CD4-positive, alpha-beta T cell (primary cell): ENCODE measurements around the gene PDE3A. TPM values are rescaled to one million over a fixed set of nuclear protein-coding genes. Genes with fewer than 3 reads are reported as not detected.

Experiments
- ATAC-seq: fragments of 200-7000 bp; cut with Tn5 transposase; one replicate; pipeline ENCODE4 v1.10.0; 2022; ENCODE audit warnings: mild to moderate bottlenecking; ENCODE audit not compliant: poor library complexity
- CTCF ChIA-PET: fragments of 350-600 bp; sonication (Branson Sonifier 250); formaldehyde crosslinking; loops from one replicate; lab custom pipeline; 2021; ENCODE audit warnings: antibody characterized with exemption, inconsistent platforms; lab: Charles Lee
- POLR2A ChIA-PET: fragments of 350-600 bp; sonication (Branson Sonifier 250); formaldehyde crosslinking; loops from one replicate; lab custom pipeline; 2021; ENCODE audit warnings: antibody characterized with exemption, inconsistent platforms; lab: Charles Lee
- DNase-seq, 14 experiments: peaks; one replicate each; pipeline ENCODE4 v3.0.0-alpha.2; 2013 to 2020; ENCODE audit warnings: mixed read lengths in 2 of 14
- H3K27ac ChIP-seq, 2 donors: one replicate each; pipeline versions ENCODE4 v1.5.1 to v1.7.0; 2013; ENCODE audit warnings: low read length in 2 of 2, low read depth in 1 of 2, mild to moderate bottlenecking in 1 of 2
- H3K27me3 ChIP-seq, 2 experiments: 1 replicate in 1 of 2; 2 replicates in 1 of 2; pipeline versions ENCODE4 v1.6.1 to v1.7.0; 2013; ENCODE audit warnings: low read length in 2 of 2, control low read depth in 1 of 2, mild to moderate bottlenecking in 1 of 2, moderate library complexity in 1 of 2; ENCODE audit not compliant: insufficient read depth in 2 of 2, control insufficient read depth in 1 of 2
- H3K36me3 ChIP-seq: one replicate; pipeline ENCODE4 v1.6.1; 2013; ENCODE audit warnings: low read length, control low read depth; ENCODE audit not compliant: insufficient read depth
- H3K4me1 ChIP-seq: one replicate; pipeline ENCODE4 v1.6.1; 2013; ENCODE audit warnings: low read length, control low read depth; ENCODE audit not compliant: insufficient read depth
- H3K4me3 ChIP-seq: one replicate; pipeline ENCODE4 v1.5.1; 2013; ENCODE audit warnings: mild to moderate bottlenecking, low read length, moderate library complexity
- H3K9me3 ChIP-seq, 2 experiments: 1 replicate in 1 of 2; 2 replicates in 1 of 2; pipeline versions ENCODE4 v1.6.1 to v1.7.0; 2013; ENCODE audit warnings: low read length in 2 of 2, mild to moderate bottlenecking in 2 of 2, control low read depth in 1 of 2, moderate library complexity in 1 of 2; ENCODE audit not compliant: control insufficient read depth in 1 of 2, insufficient read depth in 1 of 2
- H3K27ac Mint-ChIP-seq: one replicate; pipeline ENCODE4 v1.8.0; 2020; ENCODE audit warnings: mixed read lengths
- H3K27me3 Mint-ChIP-seq: one replicate; pipeline ENCODE4 v1.8.0; 2021; ENCODE audit warnings: mixed read lengths
- H3K36me3 Mint-ChIP-seq: one replicate; pipeline ENCODE4 v1.8.0; 2021; ENCODE audit warnings: low read depth, mixed read lengths
- H3K4me1 Mint-ChIP-seq: one replicate; pipeline ENCODE4 v1.8.0; 2021; ENCODE audit warnings: low read depth, mixed read lengths
- H3K4me3 Mint-ChIP-seq: one replicate; pipeline ENCODE4 v1.8.0; 2020; ENCODE audit warnings: mild to moderate bottlenecking, mixed read lengths
- H3K9me3 Mint-ChIP-seq: one replicate; pipeline ENCODE4 v1.8.0; 2020; ENCODE audit warnings: mixed read lengths
- intact Hi-C, 2 experiments: fragments of 100-400 bp; cut with DNase I in 1 of 2; cut with micrococcal nuclease in 1 of 2; formaldehyde crosslinking; loops; one replicate each; pipeline versions ENCODE4 v1.15.1 to v1.9.0; 2023 to 2025; cut with DNase I, micrococcal nuclease
- total RNA-seq, 174 experiments: library from RNA in 2 of 174; stranded (reverse) in 2 of 174; gene quantifications; one replicate each; pipeline ENCODE4 v1.2.3 and lab custom pipeline; 2021 to 2026
- TF ChIP-seq, protein P1 (sequence below): fragments of 200-600 bp; IDR thresholded peaks from one replicate; pipeline ENCODE4 v1.8.0; 2022; ENCODE audit warnings: antibody characterized with exemption, mild to moderate bottlenecking

The PDE3A gene
- total RNA-seq, 2 experiments from 2014 or later, result not detected

DNA sequence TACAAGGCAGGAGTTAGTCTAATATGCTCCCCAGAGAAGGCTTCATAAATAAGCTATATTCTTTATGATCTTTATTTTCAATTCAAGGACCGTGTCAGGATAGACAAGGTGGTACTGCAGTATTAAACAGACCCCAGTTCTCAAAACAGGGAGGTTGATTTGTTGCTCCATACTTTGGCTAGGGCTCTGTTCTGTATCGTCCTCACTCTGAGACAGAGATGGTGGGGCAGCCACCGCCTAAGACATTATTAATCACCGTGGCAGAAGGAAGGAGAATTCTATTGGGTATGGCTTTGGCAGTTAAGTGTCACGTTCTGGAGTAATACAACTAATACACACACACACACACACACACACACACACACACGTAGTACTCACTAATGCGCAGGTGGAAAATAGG is 209.8 kb downstream of the PDE3A start:
- Mint-ChIP-seq H3K27ac (no peak overlapping the region), H3K4me3 (no peak overlapping the region), H3K27me3 (no peaks in the 10 kb centered on the region), H3K36me3 (no peaks in the 10 kb centered on the region), H3K9me3 (no peaks in the 10 kb centered on the region), H3K4me1 (no peaks in the 10 kb centered on the region)
- Histone ChIP-seq H3K27me3 (no peaks in the 10 kb centered on the region), H3K4me1 (no peaks in the 10 kb centered on the region), H3K4me3 (no peak overlapping the region), H3K36me3 (no peaks in the 10 kb centered on the region), H3K9me3 (peaks cover 0 to 4% of the 10 kb centered on the region in 2 experiments), H3K27ac (no peak overlapping the region)
- ATAC-seq (no peak), DNase-seq (no peak)
- ChIA-PET POLR2A (no interaction called here), CTCF (no interaction called here)
- intact Hi-C loops, result no loop called here
- TF ChIP-seq, protein P1, sequence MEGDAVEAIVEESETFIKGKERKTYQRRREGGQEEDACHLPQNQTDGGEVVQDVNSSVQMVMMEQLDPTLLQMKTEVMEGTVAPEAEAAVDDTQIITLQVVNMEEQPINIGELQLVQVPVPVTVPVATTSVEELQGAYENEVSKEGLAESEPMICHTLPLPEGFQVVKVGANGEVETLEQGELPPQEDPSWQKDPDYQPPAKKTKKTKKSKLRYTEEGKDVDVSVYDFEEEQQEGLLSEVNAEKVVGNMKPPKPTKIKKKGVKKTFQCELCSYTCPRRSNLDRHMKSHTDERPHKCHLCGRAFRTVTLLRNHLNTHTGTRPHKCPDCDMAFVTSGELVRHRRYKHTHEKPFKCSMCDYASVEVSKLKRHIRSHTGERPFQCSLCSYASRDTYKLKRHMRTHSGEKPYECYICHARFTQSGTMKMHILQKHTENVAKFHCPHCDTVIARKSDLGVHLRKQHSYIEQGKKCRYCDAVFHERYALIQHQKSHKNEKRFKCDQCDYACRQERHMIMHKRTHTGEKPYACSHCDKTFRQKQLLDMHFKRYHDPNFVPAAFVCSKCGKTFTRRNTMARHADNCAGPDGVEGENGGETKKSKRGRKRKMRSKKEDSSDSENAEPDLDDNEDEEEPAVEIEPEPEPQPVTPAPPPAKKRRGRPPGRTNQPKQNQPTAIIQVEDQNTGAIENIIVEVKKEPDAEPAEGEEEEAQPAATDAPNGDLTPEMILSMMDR, result no peak

DNA sequence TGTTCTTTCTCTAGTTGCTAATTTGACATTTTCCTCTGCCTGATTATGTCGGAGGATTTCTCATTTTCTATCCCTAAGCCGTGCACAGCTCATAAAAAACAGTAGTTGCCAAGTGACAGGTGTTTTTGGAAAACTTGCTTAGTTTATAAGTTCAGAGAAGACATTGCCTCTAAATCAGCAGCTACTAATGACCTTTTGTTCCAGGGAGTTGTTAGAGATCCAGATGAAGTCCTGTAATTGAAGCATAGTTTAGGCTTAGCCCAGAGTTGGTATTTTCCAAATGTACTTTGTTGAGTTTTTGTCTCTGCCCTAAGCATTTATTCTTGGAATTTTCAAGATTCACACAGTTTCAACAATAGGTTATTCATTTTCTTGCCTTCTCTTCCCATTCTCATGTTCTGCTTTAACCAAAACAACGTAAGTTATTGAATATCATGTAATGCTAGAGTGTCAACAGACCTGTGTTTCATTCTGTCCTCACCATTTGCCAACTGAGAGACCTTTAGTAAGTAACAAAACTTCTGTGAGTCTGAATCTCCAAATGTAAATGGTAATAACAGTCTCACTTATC is 216.8 kb downstream of the PDE3A start:
- Histone ChIP-seq H3K4me3 (no peak overlapping the region), H3K27ac (no peak overlapping the region), H3K27me3 (no peaks in the 10 kb centered on the region), H3K4me1 (no peaks in the 10 kb centered on the region), H3K9me3 (peaks cover 0 to 4% of the 10 kb centered on the region in 2 experiments), H3K36me3 (no peaks in the 10 kb centered on the region)
- POLR2A ChIA-PET, result no interaction called here
- Mint-ChIP-seq H3K27me3 (no peaks in the 10 kb centered on the region), H3K9me3 (no peaks in the 10 kb centered on the region), H3K4me3 (no peak overlapping the region), H3K4me1 (no peaks in the 10 kb centered on the region), H3K27ac (no peak overlapping the region), H3K36me3 (no peaks in the 10 kb centered on the region)
- ATAC-seq (no peak), DNase-seq (no peak)
- intact Hi-C loops, result no loop called here
- TF ChIP-seq, protein P1, result no peak
- CTCF ChIA-PET, result no interaction called here

DNA sequence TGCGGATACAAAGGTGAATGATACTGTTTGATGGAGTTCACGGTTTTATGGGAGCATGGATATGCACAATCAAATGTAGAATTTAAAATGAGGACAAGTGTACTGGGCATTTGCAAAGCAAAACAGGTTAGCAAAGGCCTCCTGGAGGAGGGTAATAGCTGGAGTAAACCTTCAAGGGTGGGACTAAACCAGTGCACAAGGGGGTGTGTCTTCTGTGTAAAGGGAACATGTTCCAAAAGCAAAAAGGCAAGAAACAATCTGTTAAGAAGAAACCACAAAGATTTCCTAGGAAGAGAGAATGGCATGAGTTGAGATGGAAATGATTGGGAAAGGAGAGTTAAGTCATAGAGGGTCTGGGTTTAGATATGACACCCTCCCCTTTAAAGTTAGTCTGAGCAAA is 217.6 kb downstream of the PDE3A start:
- Histone ChIP-seq H3K36me3 (no peaks in the 10 kb centered on the region), H3K27me3 (no peaks in the 10 kb centered on the region), H3K4me3 (no peak overlapping the region), H3K27ac (no peak overlapping the region), H3K9me3 (peaks cover 0 to 4% of the 10 kb centered on the region in 2 experiments), H3K4me1 (no peaks in the 10 kb centered on the region)
- CTCF ChIA-PET, result no interaction called here
- POLR2A ChIA-PET, result no interaction called here
- ATAC-seq (no peak), DNase-seq (no peak)
- Mint-ChIP-seq H3K27ac (no peak overlapping the region), H3K27me3 (no peaks in the 10 kb centered on the region), H3K4me3 (no peak overlapping the region), H3K4me1 (no peaks in the 10 kb centered on the region), H3K36me3 (no peaks in the 10 kb centered on the region), H3K9me3 (no peaks in the 10 kb centered on the region)
- intact Hi-C loops, result no loop called here
- TF ChIP-seq, protein P1, result no peak
